ENCODE data around the gene ATP4A.

Gene ATP4A

GRCh38 chr19:35565016-35565856 lies 1.8 kb upstream of the ATP4A start:
- no peak for DNase-seq

- no peak for DNase-seq
These were observed 682 bp downstream of the ATP4A start for GRCh38 chr19:35562776-35563175.

- no peak for DNase-seq
These were observed 1.1 kb downstream of the ATP4A start for GRCh38 chr19:35562336-35562735.

- no peak for DNase-seq
These were observed 2.0 kb downstream of the ATP4A start for GRCh38 chr19:35561436-35561835.

DNA sequence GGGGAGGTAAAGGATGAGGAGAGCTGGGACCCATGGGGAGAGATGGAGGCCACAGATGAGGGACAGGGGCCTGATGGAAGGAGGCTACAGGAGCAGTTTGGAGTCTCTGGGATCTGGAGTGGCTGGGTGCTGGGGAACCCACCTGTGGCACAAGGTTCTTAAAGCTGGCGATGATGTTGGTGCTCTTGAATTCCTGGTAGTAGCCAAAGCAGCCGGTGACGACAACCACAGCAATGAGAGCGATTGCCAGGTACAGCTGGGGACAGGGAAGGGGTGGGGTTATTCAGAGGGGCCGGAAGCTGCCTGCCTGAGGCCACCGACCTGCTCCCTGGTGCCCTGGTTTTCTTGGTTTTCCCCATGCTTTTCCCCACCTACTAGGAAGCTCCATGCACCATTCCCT lies 2.8 kb downstream of the ATP4A start:
- DNase-seq, result no peak

GRCh38 chr19:35560271-35560670 lies 3.2 kb downstream of the ATP4A start:
- no peak for DNase-seq

GRCh38 chr19:35559781-35560180 lies 3.7 kb downstream of the ATP4A start:
- no peak for DNase-seq

DNA sequence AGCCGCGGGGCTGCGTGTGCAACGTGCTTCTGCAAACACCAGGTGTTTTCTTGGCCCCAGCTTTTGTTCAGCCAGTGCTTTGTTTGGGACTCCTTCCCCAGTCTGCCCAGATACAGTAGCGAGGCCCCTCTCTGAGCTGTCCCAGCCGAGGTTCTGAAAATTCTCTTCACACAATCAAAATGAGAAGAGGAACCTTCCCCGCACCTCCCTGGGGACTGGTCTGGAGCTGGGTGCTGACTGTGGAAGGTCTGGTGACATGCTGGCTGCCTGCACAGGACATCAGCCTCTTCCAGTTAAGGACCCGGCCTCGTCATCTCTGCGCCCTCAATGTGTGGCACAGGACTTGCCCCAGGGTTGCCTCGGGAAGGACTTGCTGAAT lies 4.2 kb downstream of the ATP4A start:
- DNase-seq, result no peak

DNA sequence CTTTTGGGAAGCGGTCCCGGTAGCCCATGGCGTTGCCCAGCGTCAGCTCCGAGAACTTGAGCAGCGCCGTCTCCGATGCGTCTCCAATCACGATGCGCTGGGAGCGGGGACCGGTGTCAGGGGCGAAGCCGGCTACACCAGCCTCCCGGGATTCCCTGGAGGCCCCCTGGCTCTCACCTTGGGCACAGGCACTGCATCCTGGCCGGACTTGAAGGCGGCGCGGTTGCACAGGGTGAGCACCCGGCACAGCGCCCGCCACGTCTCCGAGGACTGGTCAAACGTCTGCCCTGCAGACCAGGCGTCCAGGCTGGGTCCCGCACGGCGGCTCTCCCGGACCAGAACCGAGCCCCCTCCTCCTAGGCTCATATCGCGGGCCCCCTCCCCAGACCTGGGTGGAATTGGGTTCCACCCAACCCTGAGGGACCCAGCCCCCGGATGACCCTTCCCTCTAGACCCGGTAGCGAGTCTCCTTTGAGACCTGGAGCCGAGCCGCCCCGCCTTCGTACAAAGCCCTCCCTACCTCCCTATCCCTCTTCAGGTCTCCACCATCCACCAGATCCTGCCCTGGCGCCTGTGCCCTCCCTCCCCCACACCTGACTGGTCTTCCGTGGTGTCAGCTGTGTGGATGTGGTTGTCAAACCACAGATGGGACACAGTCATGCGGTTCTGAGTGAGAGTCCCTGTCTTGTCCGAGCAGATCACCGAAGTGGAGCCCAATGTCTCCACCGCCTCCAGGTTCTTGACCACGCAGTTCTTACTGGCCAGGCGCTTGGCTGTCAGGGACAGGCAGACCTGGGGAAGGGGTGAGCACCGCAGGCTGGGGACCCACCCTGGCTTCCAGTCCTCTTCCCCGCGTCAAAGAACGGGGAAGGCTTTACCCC lies 4.8 kb downstream of the ATP4A start:
- no peak for DNase-seq

GRCh38 chr19:35557539-35558399 lies 5.7 kb downstream of the ATP4A start:
- peak; percentile 75 for DNase-seq

DNA sequence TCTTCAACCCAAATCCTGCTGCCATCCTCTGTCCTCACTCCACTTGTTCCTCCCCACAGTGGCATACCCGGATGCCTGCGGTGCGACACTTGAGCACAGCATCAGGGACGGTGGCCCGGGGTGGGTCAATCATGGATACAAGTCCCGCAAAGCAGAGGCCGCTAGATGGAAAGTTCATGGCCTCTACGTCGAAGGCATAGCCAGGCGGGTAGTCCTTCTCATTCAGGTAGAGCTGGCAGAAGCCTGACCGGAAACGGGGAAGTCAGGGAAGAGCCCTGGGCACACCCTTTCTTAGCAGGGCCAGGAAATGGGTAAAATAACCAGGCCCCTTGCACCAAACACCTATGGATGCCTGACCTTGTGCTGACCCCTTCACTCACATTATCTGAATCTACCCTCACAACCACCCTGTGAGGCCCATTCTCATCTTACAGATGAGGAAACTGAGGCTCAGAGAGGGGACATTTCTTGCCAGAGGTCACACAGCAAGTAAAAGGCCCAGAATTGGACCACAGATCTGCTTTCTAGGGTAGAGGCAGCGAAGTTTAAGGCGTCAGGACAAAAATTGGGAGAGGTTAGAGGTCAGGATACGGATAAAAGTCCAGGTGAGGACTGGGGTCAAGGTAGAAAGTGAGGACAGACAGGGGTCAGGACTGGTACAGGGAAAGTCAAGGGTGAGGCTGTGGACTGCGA lies 6.5 kb downstream of the ATP4A start:
- DNase-seq, result no peak

- no peak for DNase-seq
These were observed 7.3 kb downstream of the ATP4A start for GRCh38 chr19:35556025-35556590.

DNA sequence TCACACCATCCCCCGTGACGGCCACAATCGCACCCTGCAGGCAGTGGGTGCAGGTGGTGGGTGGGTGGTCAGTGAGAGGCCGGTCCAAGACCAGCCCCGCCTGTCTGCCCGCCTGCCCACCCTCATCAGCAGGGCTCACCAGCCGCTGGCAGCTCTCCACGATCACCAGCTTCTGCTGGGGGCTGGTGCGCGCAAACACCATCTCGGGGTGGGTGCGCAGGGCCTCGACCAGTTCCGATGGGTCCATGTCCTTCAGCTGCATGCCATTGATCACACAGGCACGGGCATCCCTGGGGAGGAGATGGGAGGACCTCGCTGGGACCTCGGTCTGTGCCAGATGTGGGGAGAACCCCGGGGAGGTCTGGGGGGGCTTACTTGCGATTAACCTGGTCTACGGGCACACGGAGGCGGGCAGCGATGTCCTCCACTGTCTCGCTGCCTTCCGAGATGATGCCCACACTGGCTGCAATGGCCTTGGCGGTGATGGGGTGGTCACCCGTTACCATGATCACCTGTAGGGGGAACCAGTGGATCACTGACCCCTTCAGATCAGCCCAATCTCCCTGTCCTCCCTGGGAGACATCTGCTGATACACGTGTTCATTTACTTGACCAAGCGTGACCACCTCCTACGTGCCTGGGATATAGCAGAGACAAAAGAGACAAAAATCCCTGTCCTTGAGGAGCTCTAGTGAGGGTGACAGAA lies 8.0 kb downstream of the ATP4A start:
- DNase-seq, result no peak

- DNase-seq, result no peak
These were observed 9.4 kb downstream of the ATP4A start for GRCh38 chr19:35554076-35554475.

- DNase-seq, result no peak
These were observed 10.0 kb downstream of the ATP4A start for GRCh38 chr19:35553385-35554000.

DNA sequence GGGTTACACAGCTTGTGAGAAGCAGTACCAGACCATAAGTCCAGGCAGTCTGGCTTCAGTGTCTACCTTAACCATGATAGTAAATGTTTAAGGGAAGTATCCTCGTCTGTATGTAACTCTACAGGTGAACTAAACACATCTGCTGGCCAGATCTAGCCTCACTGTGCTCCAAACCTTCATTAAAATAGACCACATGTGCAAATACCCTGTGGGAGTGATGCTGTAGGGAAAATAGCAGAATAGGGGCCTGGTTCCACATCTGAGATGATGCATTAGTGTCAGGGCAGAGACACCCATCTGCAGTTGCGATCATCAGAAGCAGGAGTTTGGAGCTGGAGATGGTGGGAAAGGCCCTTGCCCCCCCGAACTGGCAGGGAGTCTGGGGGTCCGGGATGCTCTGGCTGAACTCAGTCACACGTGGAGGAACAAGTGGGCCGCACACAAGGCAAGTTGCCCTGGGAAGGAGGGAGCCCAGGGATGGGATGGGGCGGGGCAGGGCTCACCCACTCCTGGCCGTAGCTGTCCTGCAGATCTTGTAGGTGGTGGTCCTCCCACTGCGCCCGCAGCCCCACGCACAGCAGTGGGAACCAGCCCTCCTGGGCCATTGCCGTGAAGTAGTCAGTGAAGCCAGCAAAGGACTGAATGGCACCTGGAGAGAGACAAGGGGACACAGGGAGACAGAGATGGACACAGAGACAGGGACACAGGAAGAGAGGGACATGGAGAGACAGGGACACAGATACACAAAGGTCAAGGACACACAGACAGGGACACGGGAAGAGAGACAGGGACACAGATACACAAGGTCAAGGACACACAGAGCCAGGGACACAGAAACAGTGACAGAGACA lies 10.7 kb downstream of the ATP4A start:
- no peak for DNase-seq

DNA sequence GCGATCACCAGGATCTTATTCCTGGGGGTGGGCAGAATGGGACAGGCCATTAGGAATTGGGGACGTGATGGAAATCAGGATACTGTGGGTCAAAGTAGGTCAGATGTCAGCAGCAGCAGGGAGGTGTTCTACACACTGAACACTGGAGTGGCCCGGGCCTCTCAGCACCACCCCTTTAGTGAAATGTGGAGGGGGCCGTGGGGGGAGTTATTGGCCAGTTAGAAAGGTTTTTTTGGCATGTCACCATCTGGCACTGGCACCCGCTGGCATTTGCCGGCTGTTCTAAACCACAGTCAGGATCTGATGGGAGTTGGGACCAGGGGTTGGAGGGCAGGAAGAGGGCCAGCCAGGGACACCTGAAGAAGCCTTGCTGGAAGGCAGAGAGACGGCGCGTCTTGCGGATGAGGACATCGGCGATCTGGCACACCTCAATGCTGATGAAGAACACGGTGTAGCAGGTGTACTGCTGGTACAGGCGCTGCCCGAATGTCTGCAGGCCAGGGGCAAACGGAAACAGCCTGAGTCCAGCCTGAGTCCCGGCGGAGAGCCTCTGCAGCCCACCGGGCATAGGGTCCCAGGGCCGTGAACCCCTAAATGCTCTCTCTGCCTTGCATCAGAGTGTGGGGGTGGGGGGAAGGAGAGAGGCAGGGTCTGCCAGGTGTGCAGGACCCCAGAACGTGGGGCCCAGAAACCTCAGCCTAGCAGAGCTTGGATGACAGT lies 12.2 kb downstream of the ATP4A start:
- no peak for DNase-seq

DNA sequence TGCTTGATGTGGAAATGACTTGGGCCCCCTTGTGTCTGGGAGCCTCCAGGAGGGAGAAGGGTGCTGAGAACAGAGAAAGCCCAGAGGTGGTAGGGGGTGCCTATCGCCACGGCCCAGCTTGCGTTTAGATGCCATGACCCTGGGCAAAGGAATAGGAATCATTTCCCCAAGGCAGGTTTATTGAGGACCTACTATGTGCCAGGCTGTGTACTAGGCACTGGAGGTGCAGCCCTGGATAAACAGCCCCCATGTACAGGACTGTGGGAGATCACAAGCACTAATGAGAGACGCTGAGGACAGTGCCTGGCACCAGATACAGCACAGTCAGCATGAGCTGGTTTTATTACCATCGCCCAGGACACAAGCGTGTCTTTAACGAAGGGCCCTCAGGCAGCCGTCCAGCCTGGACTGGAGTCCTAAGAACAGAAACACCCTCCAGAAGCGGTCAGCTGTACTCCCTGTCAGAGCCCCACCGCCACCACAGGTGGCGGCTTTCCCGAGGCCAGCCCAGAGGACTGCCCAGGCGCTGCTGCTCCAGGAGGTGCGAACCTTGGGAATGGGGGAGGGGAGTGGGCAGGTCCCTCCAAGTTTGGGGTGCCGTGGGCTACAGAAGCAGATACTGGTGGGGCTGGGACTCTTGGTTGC lies 13.5 kb downstream of the ATP4A start:
- DNase-seq, result no peak
